Hematopoietic multipotent progenitor cell (in vitro differentiated cells): ENCODE results near the gene ANXA6. TPM values are rescaled to one million over a fixed set of nuclear protein-coding genes. Genes with fewer than 3 reads are reported as not detected.

Experiments
- DNase-seq, 3 donors: peaks; one replicate each; pipeline ENCODE4 v3.0.0-alpha.2; 2011 to 2015; ENCODE audit warnings: low read depth in 2 of 3, low spot score in 2 of 3
- total RNA-seq: library from RNA; depleted of rRNA; stranded (reverse); fragments of >200 nt; gene quantifications from one replicate; pipeline ENCODE4 v1.2.3, GENCODE V29; 2012

ANXA6 gene
- total RNA-seq, 1 donor = 319 TPM

- peak in 1 of 3 donors; percentile 37 for DNase-seq
Observed at GRCh38 chr5:151085517-151086041, 72.0 kb downstream of the ANXA6 start.

GRCh38 chr5:151084363-151084762, 73.2 kb downstream of the ANXA6 start:
- DNase-seq = no peak

GRCh38 chr5:151083081-151083676, 74.4 kb downstream of the ANXA6 start:
- peak in 2 of 3 donors; percentile 60 to 79 for DNase-seq

- no peak for DNase-seq
Observed at GRCh38 chr5:151082282-151082902, 75.2 kb downstream of the ANXA6 start.

GRCh38 chr5:151081431-151082281, 75.9 kb downstream of the ANXA6 start:
- DNase-seq = no peak

- DNase-seq = peak; percentile 83 to 93 (median 93)
Observed at GRCh38 chr5:151080613-151081430, 76.8 kb downstream of the ANXA6 start, which contains the start of gene TNIP1. TSS of gene TNIP1 (minus strand) at chr5:151081034. CDS start at chr5:151065095, 15,939 bp downstream.

- DNase-seq = no peak
Observed at GRCh38 chr5:151079838-151080612, 77.6 kb downstream of the ANXA6 start.

- no peak for DNase-seq
Observed at GRCh38 chr5:151078490-151079262, 78.9 kb downstream of the ANXA6 start.

- no peak for DNase-seq
Observed at GRCh38 chr5:151077967-151078366, 79.6 kb downstream of the ANXA6 start.

- DNase-seq = no peak
Observed at GRCh38 chr5:151077419-151077818, 80.2 kb downstream of the ANXA6 start.

- DNase-seq = no peak
Observed at GRCh38 chr5:151076616-151077015, 81.0 kb downstream of the ANXA6 start.

- no peak for DNase-seq
Observed at GRCh38 chr5:151075698-151076331, 81.8 kb downstream of the ANXA6 start.

GRCh38 chr5:151074557-151074956, 83.0 kb downstream of the ANXA6 start:
- no peak for DNase-seq

- DNase-seq = no peak
Observed at GRCh38 chr5:151073280-151073679, 84.3 kb downstream of the ANXA6 start.

- DNase-seq = no peak
Observed at GRCh38 chr5:151072630-151073025, 85.0 kb downstream of the ANXA6 start.

- DNase-seq = no peak
Observed at GRCh38 chr5:151071848-151072629, 85.5 kb downstream of the ANXA6 start.

- no peak for DNase-seq
Observed at GRCh38 chr5:151071021-151071420, 86.6 kb downstream of the ANXA6 start.

GRCh38 chr5:151070449-151070848, 87.1 kb downstream of the ANXA6 start:
- no peak for DNase-seq
